ENCODE data around the gene MAPKAP1. TPM values are rescaled to one million over a fixed set of nuclear protein-coding genes. Genes with fewer than 3 reads are reported as not detected.

The MAPKAP1 gene
- total RNA-seq, 2 experiments from 2014 or later: 47.2 to 48.0 TPM

GRCh38 chr9:125621170-125621569 lies 85.8 kb downstream of the MAPKAP1 start:
- Mint-ChIP-seq H3K4me1 (no peaks in the 10 kb centered on the region), H3K27ac (no peak overlapping the region), H3K4me3 (no peak overlapping the region), H3K9me3 (no peaks in the 10 kb centered on the region), H3K27me3 (no peaks in the 10 kb centered on the region), H3K36me3 (ENCODE audit: low read depth) (no peaks in the 10 kb centered on the region)
- ChIA-PET POLR2A (no interaction called here), CTCF (interaction anchor here (1.1 kb wide), 1 partner anchor 63 kb away, joined by 3 read pairs; no protein-coding TSS in a partner anchor)
- no peak for DNase-seq

- H3K4me1 Mint-ChIP-seq: no peaks in the 10 kb centered on the region
- CTCF ChIA-PET: interaction anchor here (1.1 kb wide), 1 partner anchor 62 kb away, joined by 3 read pairs; no protein-coding TSS in a partner anchor
- no peaks in the 10 kb centered on the region for H3K36me3 Mint-ChIP-seq (ENCODE audit: low read depth)
- no peak for DNase-seq
- no peak overlapping the region for H3K4me3 Mint-ChIP-seq
- no peaks in the 10 kb centered on the region for H3K9me3 Mint-ChIP-seq
- no peak overlapping the region for H3K27ac Mint-ChIP-seq
- H3K27me3 Mint-ChIP-seq: no peaks in the 10 kb centered on the region
- POLR2A ChIA-PET: no interaction called here
Measured at GRCh38 chr9:125620216-125620615, 86.8 kb downstream of the MAPKAP1 start.

GRCh38 chr9:125617087-125617486 lies 89.9 kb downstream of the MAPKAP1 start:
- POLR2A ChIA-PET: no interaction called here
- no peak overlapping the region for H3K27ac Mint-ChIP-seq
- H3K36me3 Mint-ChIP-seq (ENCODE audit: low read depth): peaks cover 3% of the 10 kb centered on the region
- no peak overlapping the region for H3K4me3 Mint-ChIP-seq
- CTCF ChIA-PET: no interaction called here
- DNase-seq: no peak
- H3K27me3 Mint-ChIP-seq: no peaks in the 10 kb centered on the region
- H3K9me3 Mint-ChIP-seq: no peaks in the 10 kb centered on the region
- no peaks in the 10 kb centered on the region for H3K4me1 Mint-ChIP-seq

- CTCF ChIA-PET: no interaction called here
- peaks cover 3% of the 10 kb centered on the region for H3K36me3 Mint-ChIP-seq (ENCODE audit: low read depth)
- POLR2A ChIA-PET: no interaction called here
- H3K4me3 Mint-ChIP-seq: no peak overlapping the region
- H3K27me3 Mint-ChIP-seq: no peaks in the 10 kb centered on the region
- H3K9me3 Mint-ChIP-seq: peaks cover 3% of the 10 kb centered on the region
- no peak for DNase-seq
- no peak overlapping the region for H3K27ac Mint-ChIP-seq
- peaks cover 7% of the 10 kb centered on the region for H3K4me1 Mint-ChIP-seq
Measured at GRCh38 chr9:125613141-125613540, 93.9 kb downstream of the MAPKAP1 start.

GRCh38 chr9:125612616-125613015 lies 94.4 kb downstream of the MAPKAP1 start:
- H3K4me3 Mint-ChIP-seq: no peak overlapping the region
- no peaks in the 10 kb centered on the region for H3K27me3 Mint-ChIP-seq
- H3K4me1 Mint-ChIP-seq: peaks cover 7% of the 10 kb centered on the region
- ChIA-PET CTCF (no interaction called here), POLR2A (no interaction called here)
- H3K36me3 Mint-ChIP-seq (ENCODE audit: low read depth): peaks cover 3% of the 10 kb centered on the region
- DNase-seq: no peak
- H3K9me3 Mint-ChIP-seq: peaks cover 3% of the 10 kb centered on the region
- no peak overlapping the region for H3K27ac Mint-ChIP-seq

- no peak for DNase-seq
- Mint-ChIP-seq H3K36me3 (ENCODE audit: low read depth) (peaks cover 3% of the 10 kb centered on the region), H3K27ac (no peak overlapping the region), H3K4me3 (no peak overlapping the region), H3K27me3 (no peaks in the 10 kb centered on the region), H3K4me1 (peaks cover 7% of the 10 kb centered on the region), H3K9me3 (peaks cover 3% of the 10 kb centered on the region)
- ChIA-PET CTCF (no interaction called here), POLR2A (no interaction called here)
Measured at GRCh38 chr9:125611121-125611765, 95.8 kb downstream of the MAPKAP1 start.

- no peak for DNase-seq
- peaks cover 3% of the 10 kb centered on the region for H3K9me3 Mint-ChIP-seq
- CTCF ChIA-PET: interaction anchor here (1.1 kb wide), 1 partner anchor 202 kb away, joined by 3 read pairs; no protein-coding TSS in a partner anchor
- POLR2A ChIA-PET: no interaction called here
- no peaks in the 10 kb centered on the region for H3K27me3 Mint-ChIP-seq
- H3K4me1 Mint-ChIP-seq: peaks cover 7% of the 10 kb centered on the region
- no peak overlapping the region for H3K4me3 Mint-ChIP-seq
- no peak overlapping the region for H3K27ac Mint-ChIP-seq
- peaks cover 3% of the 10 kb centered on the region for H3K36me3 Mint-ChIP-seq (ENCODE audit: low read depth)
Measured at GRCh38 chr9:125609744-125610143, 97.3 kb downstream of the MAPKAP1 start.

GRCh38 chr9:125608489-125609224 lies 98.4 kb downstream of the MAPKAP1 start:
- CTCF ChIA-PET: interaction anchor here (1.1 kb wide), 1 partner anchor 201 kb away, joined by 3 read pairs; no protein-coding TSS in a partner anchor
- H3K36me3 Mint-ChIP-seq (ENCODE audit: low read depth): peaks cover 3% of the 10 kb centered on the region
- peaks cover 3% of the 10 kb centered on the region for H3K9me3 Mint-ChIP-seq
- H3K27me3 Mint-ChIP-seq: no peaks in the 10 kb centered on the region
- no peak overlapping the region for H3K27ac Mint-ChIP-seq
- H3K4me3 Mint-ChIP-seq: no peak overlapping the region
- no peak for DNase-seq
- POLR2A ChIA-PET: no interaction called here
- peaks cover 7% of the 10 kb centered on the region for H3K4me1 Mint-ChIP-seq

- H3K9me3 Mint-ChIP-seq: no peaks in the 10 kb centered on the region
- H3K36me3 Mint-ChIP-seq (ENCODE audit: low read depth): no peaks in the 10 kb centered on the region
- ChIA-PET CTCF (no interaction called here), POLR2A (no interaction called here)
- no peak for DNase-seq
- H3K27ac Mint-ChIP-seq: no peak overlapping the region
- peaks cover 4% of the 10 kb centered on the region for H3K4me1 Mint-ChIP-seq
- H3K4me3 Mint-ChIP-seq: no peak overlapping the region
- H3K27me3 Mint-ChIP-seq: no peaks in the 10 kb centered on the region
Measured at GRCh38 chr9:125604196-125604595, 102.8 kb downstream of the MAPKAP1 start.

GRCh38 chr9:125603478-125604021 lies 103.5 kb downstream of the MAPKAP1 start:
- CTCF ChIA-PET: no interaction called here

GRCh38 chr9:125601961-125602360 lies 105.0 kb downstream of the MAPKAP1 start:
- Mint-ChIP-seq H3K27ac (no peak overlapping the region), H3K9me3 (no peaks in the 10 kb centered on the region), H3K36me3 (ENCODE audit: low read depth) (no peaks in the 10 kb centered on the region), H3K4me3 (no peak overlapping the region), H3K27me3 (no peaks in the 10 kb centered on the region), H3K4me1 (no peaks in the 10 kb centered on the region)
- no peak for DNase-seq
- POLR2A ChIA-PET: no interaction called here
- CTCF ChIA-PET: no interaction called here

More at GRCh38 chr9:125603478-125604021, 103.5 kb downstream of the MAPKAP1 start:
- Mint-ChIP-seq H3K9me3 (no peaks in the 10 kb centered on the region), H3K4me3 (no peak overlapping the region), H3K27me3 (no peaks in the 10 kb centered on the region), H3K36me3 (ENCODE audit: low read depth) (no peaks in the 10 kb centered on the region), H3K4me1 (peaks cover under 1% of the 10 kb centered on the region), H3K27ac (no peak overlapping the region)
- DNase-seq: no peak
- POLR2A ChIA-PET: no interaction called here

- H3K4me3 Mint-ChIP-seq: no peak overlapping the region
- CTCF ChIA-PET: no interaction called here
- no peak overlapping the region for H3K27ac Mint-ChIP-seq
- H3K36me3 Mint-ChIP-seq (ENCODE audit: low read depth): no peaks in the 10 kb centered on the region
- no peak for DNase-seq
- no peaks in the 10 kb centered on the region for H3K9me3 Mint-ChIP-seq
- H3K4me1 Mint-ChIP-seq: no peaks in the 10 kb centered on the region
- H3K27me3 Mint-ChIP-seq: no peaks in the 10 kb centered on the region
- POLR2A ChIA-PET: no interaction called here
Measured at GRCh38 chr9:125600194-125600593, 106.8 kb downstream of the MAPKAP1 start.

- Mint-ChIP-seq H3K27me3 (no peaks in the 10 kb centered on the region), H3K9me3 (no peaks in the 10 kb centered on the region), H3K4me3 (no peak overlapping the region), H3K27ac (no peak overlapping the region), H3K4me1 (peaks cover 2% of the 10 kb centered on the region), H3K36me3 (ENCODE audit: low read depth) (no peaks in the 10 kb centered on the region)
- DNase-seq: no peak
- ChIA-PET POLR2A (no interaction called here), CTCF (interaction anchor here (1.2 kb wide), 1 partner anchor 187 kb away, joined by 6 read pairs; no protein-coding TSS in a partner anchor)
Measured at GRCh38 chr9:125594223-125594610, 112.8 kb downstream of the MAPKAP1 start.

Measured in activated CD4-positive, alpha-beta memory T cell treated with anti-CD3 and anti-CD28 coated beads, Interleukin-2, amount 10 ng/mL, durations not matched to agents 7 days and 5 days (primary cell).